C4-2B (cell line): ENCODE measurements around the gene PDE8B.
"Not testable (repeated sequence)": the region's sequence is repeated elsewhere in the genome, so short reads cannot be mapped to it uniquely, and the experiment has no call there.

Source experiments
- H3K27ac ChIP-seq: fragments of 450-650 bp; 2 replicates; pipeline ENCODE4 v1.5.1; 2017
- ZFX ChIP-seq: fragments of 450-650 bp; IDR thresholded peaks from 2 replicates; pipeline ENCODE4 v1.6.1; 2017
- TF ChIP-seq, protein P1 (sequence below): fragments of 450-650 bp; conservative IDR thresholded peaks from 2 replicates; pipeline ENCODE4 v1.5.1; 2017; ENCODE audit warnings: mild to moderate bottlenecking

PDE8B gene

DNA sequence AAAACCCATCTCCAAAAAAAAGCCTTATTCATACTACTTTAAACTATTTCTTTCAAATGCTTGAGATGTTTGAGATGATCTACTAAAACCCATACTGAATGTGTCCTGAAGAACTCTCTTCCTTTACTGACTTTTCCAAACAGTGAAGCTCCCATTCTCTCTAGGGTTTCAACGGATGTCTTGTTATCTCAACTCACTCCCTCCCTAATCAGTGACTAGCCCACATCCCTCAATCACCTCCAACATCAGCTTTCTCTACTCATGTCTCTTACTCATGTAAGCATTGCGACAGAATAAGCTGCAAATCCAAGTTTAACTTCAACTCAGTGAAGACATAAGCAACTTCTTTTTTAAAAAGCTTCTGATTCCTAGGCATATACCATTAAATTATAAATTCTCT is 239.5 kb downstream of the PDE8B start:
- no peak for TF ChIP-seq ZFX
- TF ChIP-seq, protein P1, sequence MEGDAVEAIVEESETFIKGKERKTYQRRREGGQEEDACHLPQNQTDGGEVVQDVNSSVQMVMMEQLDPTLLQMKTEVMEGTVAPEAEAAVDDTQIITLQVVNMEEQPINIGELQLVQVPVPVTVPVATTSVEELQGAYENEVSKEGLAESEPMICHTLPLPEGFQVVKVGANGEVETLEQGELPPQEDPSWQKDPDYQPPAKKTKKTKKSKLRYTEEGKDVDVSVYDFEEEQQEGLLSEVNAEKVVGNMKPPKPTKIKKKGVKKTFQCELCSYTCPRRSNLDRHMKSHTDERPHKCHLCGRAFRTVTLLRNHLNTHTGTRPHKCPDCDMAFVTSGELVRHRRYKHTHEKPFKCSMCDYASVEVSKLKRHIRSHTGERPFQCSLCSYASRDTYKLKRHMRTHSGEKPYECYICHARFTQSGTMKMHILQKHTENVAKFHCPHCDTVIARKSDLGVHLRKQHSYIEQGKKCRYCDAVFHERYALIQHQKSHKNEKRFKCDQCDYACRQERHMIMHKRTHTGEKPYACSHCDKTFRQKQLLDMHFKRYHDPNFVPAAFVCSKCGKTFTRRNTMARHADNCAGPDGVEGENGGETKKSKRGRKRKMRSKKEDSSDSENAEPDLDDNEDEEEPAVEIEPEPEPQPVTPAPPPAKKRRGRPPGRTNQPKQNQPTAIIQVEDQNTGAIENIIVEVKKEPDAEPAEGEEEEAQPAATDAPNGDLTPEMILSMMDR = no peak
- no peak overlapping the region for H3K27ac ChIP-seq

DNA sequence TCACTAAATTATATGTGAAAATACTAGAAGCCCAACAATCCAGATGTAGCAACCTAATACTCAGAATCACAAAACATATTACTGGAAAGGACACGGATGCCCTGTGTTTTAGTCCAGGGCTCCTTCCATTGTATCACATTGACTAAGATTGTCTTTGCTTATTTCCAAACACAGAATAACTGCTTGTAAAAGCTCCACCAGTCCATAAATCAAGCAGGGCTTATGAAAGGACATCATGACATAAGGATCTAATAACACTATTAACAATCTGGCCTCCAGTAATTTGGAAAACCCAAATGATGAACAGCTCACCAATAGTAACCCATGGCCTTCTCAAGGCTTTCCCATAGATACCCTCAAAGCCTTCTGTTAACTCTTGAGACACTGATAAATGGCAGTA is 241.9 kb downstream of the PDE8B start:
- H3K27ac ChIP-seq = no peak overlapping the region
- TF ChIP-seq, protein P1 = no peak
- TF ChIP-seq ZFX = no peak

DNA sequence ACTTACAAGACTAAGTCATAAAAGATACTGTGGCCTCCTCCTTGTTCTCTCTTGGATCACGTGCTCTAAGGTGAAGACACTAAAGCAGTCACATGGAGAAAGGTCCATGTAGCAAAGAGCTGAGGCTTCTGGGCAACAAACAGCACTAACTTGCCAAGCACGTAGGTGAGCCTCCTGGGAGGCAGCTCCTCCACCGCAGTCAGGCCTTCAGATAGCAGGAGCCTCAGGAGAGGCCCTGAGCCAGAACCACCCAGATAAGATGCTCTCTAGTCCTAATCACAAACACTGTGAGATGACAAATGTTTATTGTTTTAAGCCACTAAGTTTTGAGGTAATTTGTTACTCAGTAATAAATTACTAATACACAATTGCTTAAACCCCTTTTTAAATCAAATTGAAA is 243.6 kb downstream of the PDE8B start:
- TF ChIP-seq, protein P1 = no peak
- TF ChIP-seq ZFX = no peak
- H3K27ac ChIP-seq = no peak overlapping the region

DNA sequence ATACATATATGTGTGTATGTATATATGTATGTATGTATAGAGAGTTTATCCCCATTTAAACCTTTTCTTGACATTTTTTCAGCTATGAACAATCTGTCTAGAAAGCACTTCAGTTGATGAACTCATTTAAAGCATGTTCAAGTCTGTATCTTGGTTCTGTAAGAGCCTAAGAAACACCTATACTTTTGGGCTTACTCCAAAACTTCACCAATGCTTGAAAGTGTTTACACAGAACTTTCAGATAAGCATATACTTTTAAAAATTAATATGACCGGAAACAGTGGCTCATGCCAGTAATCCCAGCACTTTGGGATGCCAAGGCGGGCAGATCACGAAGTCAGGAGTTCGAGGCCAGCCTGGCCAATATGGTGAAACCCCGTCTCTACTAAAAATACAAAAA is 250.8 kb downstream of the PDE8B start:
- TF ChIP-seq, protein P1 = no peak
- no peak for TF ChIP-seq ZFX
- H3K27ac ChIP-seq = no peak overlapping the region

DNA sequence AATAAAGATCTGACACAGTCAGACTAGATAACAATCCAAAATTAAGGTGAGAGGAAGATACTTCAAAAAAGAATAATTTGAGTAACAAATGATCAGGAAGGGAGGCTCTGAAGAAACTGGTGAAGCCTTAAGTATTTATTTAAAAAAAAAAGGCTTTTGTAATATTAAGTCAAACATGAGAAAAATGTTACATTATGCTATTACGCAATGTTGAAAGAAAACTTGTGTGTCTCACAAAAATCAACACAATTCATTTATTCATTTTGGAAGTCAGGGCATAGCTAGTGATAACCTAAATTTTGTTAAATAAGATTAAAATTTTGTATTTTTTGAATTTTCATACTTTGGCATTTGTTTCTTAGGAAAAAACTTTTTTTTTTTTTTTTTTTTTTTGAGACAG is 253.4 kb downstream of the PDE8B start:
- TF ChIP-seq, protein P1 = no peak
- no peak for TF ChIP-seq ZFX
- no peak overlapping the region for H3K27ac ChIP-seq

DNA sequence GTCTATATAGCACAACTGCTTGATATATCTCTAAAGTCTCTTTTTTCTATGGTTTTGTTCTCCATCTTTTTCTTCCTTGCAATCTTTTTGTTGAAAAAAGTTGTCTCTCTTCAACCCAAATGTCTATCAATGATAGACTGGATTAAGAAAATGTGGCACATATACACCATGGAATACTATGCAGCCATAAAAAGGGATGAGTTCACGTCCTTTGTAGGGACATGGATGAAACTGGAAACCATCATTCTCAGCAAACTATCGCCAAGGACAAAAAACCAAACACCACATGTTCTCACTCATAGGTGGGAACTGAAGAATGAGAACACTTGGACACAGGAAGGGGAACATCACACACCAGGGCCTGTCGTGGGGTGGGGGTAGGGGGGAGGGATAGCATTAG is 258.4 kb downstream of the PDE8B start:
- H3K27ac ChIP-seq = not testable (repeated sequence)

DNA sequence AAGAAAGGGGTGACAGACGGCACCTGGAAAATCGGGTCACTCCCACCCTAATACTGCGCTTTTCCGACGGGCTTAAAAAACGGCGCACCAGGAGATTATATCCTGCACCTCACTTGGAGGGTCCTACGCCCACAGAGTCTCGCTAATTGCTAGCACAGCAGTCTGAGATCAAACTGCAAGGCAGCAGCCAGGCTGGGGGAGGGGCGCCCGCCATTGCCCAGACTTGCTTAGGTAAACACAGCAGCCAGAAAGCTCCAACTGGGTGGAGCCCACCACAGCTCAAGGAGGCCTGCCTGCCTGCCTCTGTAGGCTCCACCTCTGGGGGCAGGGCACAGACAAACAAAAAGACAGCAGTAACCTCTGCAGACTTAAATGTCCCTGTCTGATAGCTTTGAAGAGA is 264.6 kb downstream of the PDE8B start:
- not testable (repeated sequence) for H3K27ac ChIP-seq
